ENCODE results near the gene CD300LF.

The CD300LF gene

GRCh38 chr17:74755533-74755932 is 42.8 kb upstream of the CD300LF start:
- Histone ChIP-seq H3K27ac (ENCODE audit: low read depth, low read length) (no peak overlapping the region), H3K9ac (ENCODE audit: low read depth in 1 of 2, low read length in 2 of 2) (no peak overlapping the region), H3K9me3 (ENCODE audit: control insufficient read depth in 1 of 2, low read length in 2 of 2) (no peaks in the 10 kb centered on the region), H3K36me3 (ENCODE audit: control insufficient read depth in 1 of 2, insufficient read depth in 2 of 2, low read length in 2 of 2) (peaks cover 3 to 19% of the 10 kb centered on the region in 2 donors), H3K4me3 (ENCODE audit: low read depth in 1 of 2, low read length in 2 of 2) (no peak overlapping the region), H3K4me1 (ENCODE audit: control insufficient read depth in 1 of 2, insufficient read depth in 2 of 2, low read length in 2 of 2) (peaks cover 88 to 90% of the 10 kb centered on the region in 2 donors), H3K27me3 (ENCODE audit: control insufficient read depth in 1 of 2, insufficient read depth in 2 of 2, low read length in 2 of 2) (no peaks in the 10 kb centered on the region)

- H3K36me3 ChIP-seq (ENCODE audit: control insufficient read depth in 1 of 2, insufficient read depth in 2 of 2, low read length in 2 of 2): peaks cover 3 to 18% of the 10 kb centered on the region in 2 donors
- no peaks in the 10 kb centered on the region for H3K27me3 ChIP-seq (ENCODE audit: control insufficient read depth in 1 of 2, insufficient read depth in 2 of 2, low read length in 2 of 2)
- H3K4me3 ChIP-seq (ENCODE audit: low read depth in 1 of 2, low read length in 2 of 2): peak overlapping the region in 1 of 2 donors; percentile 26
- H3K9ac ChIP-seq (ENCODE audit: low read depth in 1 of 2, low read length in 2 of 2): no peak overlapping the region
- H3K4me1 ChIP-seq (ENCODE audit: control insufficient read depth in 1 of 2, insufficient read depth in 2 of 2, low read length in 2 of 2): peaks cover 86 to 89% of the 10 kb centered on the region in 2 donors
- no peak overlapping the region for H3K27ac ChIP-seq (ENCODE audit: low read depth, low read length)
- H3K9me3 ChIP-seq (ENCODE audit: control insufficient read depth in 1 of 2, low read length in 2 of 2): no peaks in the 10 kb centered on the region
Measured at GRCh38 chr17:74754832-74755231, 42.1 kb upstream of the CD300LF start.

GRCh38 chr17:74752822-74753401 is 40.2 kb upstream of the CD300LF start:
- peaks cover 3 to 16% of the 10 kb centered on the region in 2 donors for H3K36me3 ChIP-seq (ENCODE audit: control insufficient read depth in 1 of 2, insufficient read depth in 2 of 2, low read length in 2 of 2)
- peaks cover 67 to 73% of the 10 kb centered on the region in 2 donors for H3K4me1 ChIP-seq (ENCODE audit: control insufficient read depth in 1 of 2, insufficient read depth in 2 of 2, low read length in 2 of 2)
- no peak overlapping the region for H3K27ac ChIP-seq (ENCODE audit: low read depth, low read length)
- H3K9me3 ChIP-seq (ENCODE audit: control insufficient read depth in 1 of 2, low read length in 2 of 2): no peaks in the 10 kb centered on the region
- no peaks in the 10 kb centered on the region for H3K27me3 ChIP-seq (ENCODE audit: control insufficient read depth in 1 of 2, insufficient read depth in 2 of 2, low read length in 2 of 2)
- H3K9ac ChIP-seq (ENCODE audit: low read depth in 1 of 2, low read length in 2 of 2): peak overlapping the region in 1 of 2 donors; percentile 39
- peak overlapping the region; percentile 39 to 72 for H3K4me3 ChIP-seq (ENCODE audit: low read depth in 1 of 2, low read length in 2 of 2)

- no peaks in the 10 kb centered on the region for H3K27me3 ChIP-seq (ENCODE audit: control insufficient read depth in 1 of 2, insufficient read depth in 2 of 2, low read length in 2 of 2)
- no peak overlapping the region for H3K27ac ChIP-seq (ENCODE audit: low read depth, low read length)
Measured at GRCh38 chr17:74752415-74752814, 39.7 kb upstream of the CD300LF start.

GRCh38 chr17:74750327-74751069 is 37.8 kb upstream of the CD300LF start:
- H3K27me3 ChIP-seq (ENCODE audit: control insufficient read depth in 1 of 2, insufficient read depth in 2 of 2, low read length in 2 of 2): no peaks in the 10 kb centered on the region
- H3K9me3 ChIP-seq (ENCODE audit: control insufficient read depth in 1 of 2, low read length in 2 of 2): no peaks in the 10 kb centered on the region
- peaks cover 63 to 75% of the 10 kb centered on the region in 2 donors for H3K4me1 ChIP-seq (ENCODE audit: control insufficient read depth in 1 of 2, insufficient read depth in 2 of 2, low read length in 2 of 2)
- H3K27ac ChIP-seq (ENCODE audit: low read depth, low read length): peak overlapping the region; percentile 83
- peak overlapping the region; percentile 95 to 98 for H3K4me3 ChIP-seq (ENCODE audit: low read depth in 1 of 2, low read length in 2 of 2)
- peaks cover 3 to 14% of the 10 kb centered on the region in 2 donors for H3K36me3 ChIP-seq (ENCODE audit: control insufficient read depth in 1 of 2, insufficient read depth in 2 of 2, low read length in 2 of 2)
- H3K9ac ChIP-seq (ENCODE audit: low read depth in 1 of 2, low read length in 2 of 2): peak overlapping the region; percentile 77 to 96

More at GRCh38 chr17:74752415-74752814, 39.7 kb upstream of the CD300LF start:
- Histone ChIP-seq H3K36me3 (ENCODE audit: control insufficient read depth in 1 of 2, insufficient read depth in 2 of 2, low read length in 2 of 2) (peaks cover 3 to 16% of the 10 kb centered on the region in 2 donors), H3K9me3 (ENCODE audit: control insufficient read depth in 1 of 2, low read length in 2 of 2) (no peaks in the 10 kb centered on the region), H3K9ac (ENCODE audit: low read depth in 1 of 2, low read length in 2 of 2) (peak overlapping the region in 1 of 2 donors; percentile 63), H3K4me3 (ENCODE audit: low read depth in 1 of 2, low read length in 2 of 2) (peak overlapping the region; percentile 39 to 72), H3K4me1 (ENCODE audit: control insufficient read depth in 1 of 2, insufficient read depth in 2 of 2, low read length in 2 of 2) (peaks cover 66 to 73% of the 10 kb centered on the region in 2 donors)

- Histone ChIP-seq H3K4me1 (ENCODE audit: control insufficient read depth in 1 of 2, insufficient read depth in 2 of 2, low read length in 2 of 2) (peaks cover 58 to 75% of the 10 kb centered on the region in 2 donors), H3K36me3 (ENCODE audit: control insufficient read depth in 1 of 2, insufficient read depth in 2 of 2, low read length in 2 of 2) (peaks cover 3 to 9% of the 10 kb centered on the region in 2 donors), H3K4me3 (ENCODE audit: low read depth in 1 of 2, low read length in 2 of 2) (peak overlapping the region; percentile 95 to 98), H3K27ac (ENCODE audit: low read depth, low read length) (peak overlapping the region; percentile 83), H3K9me3 (ENCODE audit: control insufficient read depth in 1 of 2, low read length in 2 of 2) (no peaks in the 10 kb centered on the region), H3K27me3 (ENCODE audit: control insufficient read depth in 1 of 2, insufficient read depth in 2 of 2, low read length in 2 of 2) (no peaks in the 10 kb centered on the region), H3K9ac (ENCODE audit: low read depth in 1 of 2, low read length in 2 of 2) (peak overlapping the region; percentile 77 to 96)
Measured at GRCh38 chr17:74750039-74750326, 37.3 kb upstream of the CD300LF start.

- H3K4me1 ChIP-seq (ENCODE audit: control insufficient read depth in 1 of 2, insufficient read depth in 2 of 2, low read length in 2 of 2): peaks cover 57 to 75% of the 10 kb centered on the region in 2 donors
- H3K27ac ChIP-seq (ENCODE audit: low read depth, low read length): peak overlapping the region; percentile 83
- H3K36me3 ChIP-seq (ENCODE audit: control insufficient read depth in 1 of 2, insufficient read depth in 2 of 2, low read length in 2 of 2): peaks cover 0 to 5% of the 10 kb centered on the region in 2 donors
- no peaks in the 10 kb centered on the region for H3K27me3 ChIP-seq (ENCODE audit: control insufficient read depth in 1 of 2, insufficient read depth in 2 of 2, low read length in 2 of 2)
- no peaks in the 10 kb centered on the region for H3K9me3 ChIP-seq (ENCODE audit: control insufficient read depth in 1 of 2, low read length in 2 of 2)
- H3K4me3 ChIP-seq (ENCODE audit: low read depth in 1 of 2, low read length in 2 of 2): peak overlapping the region; percentile 95 to 98
- H3K9ac ChIP-seq (ENCODE audit: low read depth in 1 of 2, low read length in 2 of 2): peak overlapping the region; percentile 77 to 96
Measured at GRCh38 chr17:74749279-74750038, 36.7 kb upstream of the CD300LF start.

GRCh38 chr17:74748529-74749278 is 36.0 kb upstream of the CD300LF start, which contains the start of gene NHERF1:
Gene NHERF1, plus strand, starts transcription at chr17:74748628. Its CDS starts 219 bp downstream, at chr17:74748847.
- no peaks in the 10 kb centered on the region for H3K9me3 ChIP-seq (ENCODE audit: control insufficient read depth in 1 of 2, low read length in 2 of 2)
- peak within 1 kb of the TSS; percentile 76 for H3K27ac ChIP-seq (ENCODE audit: low read depth, low read length)
- peak within 1 kb of the TSS; percentile 77 to 96 for H3K9ac ChIP-seq (ENCODE audit: low read depth in 1 of 2, low read length in 2 of 2)
- no peaks in the 10 kb centered on the region for H3K27me3 ChIP-seq (ENCODE audit: control insufficient read depth in 1 of 2, insufficient read depth in 2 of 2, low read length in 2 of 2)
- peak within 1 kb of the TSS; percentile 95 to 98 for H3K4me3 ChIP-seq (ENCODE audit: low read depth in 1 of 2, low read length in 2 of 2)
- peaks cover 0 to 5% of the 10 kb centered on the region in 2 donors for H3K36me3 ChIP-seq (ENCODE audit: control insufficient read depth in 1 of 2, insufficient read depth in 2 of 2, low read length in 2 of 2)
- peaks cover 58 to 78% of the 10 kb centered on the region in 2 donors for H3K4me1 ChIP-seq (ENCODE audit: control insufficient read depth in 1 of 2, insufficient read depth in 2 of 2, low read length in 2 of 2)

- Histone ChIP-seq H3K36me3 (ENCODE audit: control insufficient read depth in 1 of 2, insufficient read depth in 2 of 2, low read length in 2 of 2) (peaks cover 0 to 5% of the 10 kb centered on the region in 2 donors), H3K9ac (ENCODE audit: low read depth in 1 of 2, low read length in 2 of 2) (no peak overlapping the region), H3K4me1 (ENCODE audit: control insufficient read depth in 1 of 2, insufficient read depth in 2 of 2, low read length in 2 of 2) (peaks cover 54 to 75% of the 10 kb centered on the region in 2 donors), H3K27ac (ENCODE audit: low read depth, low read length) (no peak overlapping the region), H3K9me3 (ENCODE audit: control insufficient read depth in 1 of 2, low read length in 2 of 2) (no peaks in the 10 kb centered on the region), H3K4me3 (ENCODE audit: low read depth in 1 of 2, low read length in 2 of 2) (peak overlapping the region; percentile 42 to 61), H3K27me3 (ENCODE audit: control insufficient read depth in 1 of 2, insufficient read depth in 2 of 2, low read length in 2 of 2) (no peaks in the 10 kb centered on the region)
Measured at GRCh38 chr17:74748279-74748528, 35.5 kb upstream of the CD300LF start.
